ENCODE data around the gene PARD6B. TPM values are rescaled to one million over a fixed set of nuclear protein-coding genes. Genes with fewer than 3 reads are reported as not detected.

PARD6B gene
- total and polyA plus RNA-seq, 2 experiments from 2014 or later, result 10.2 to 20.0 TPM

- no peaks in the 10 kb centered on the region for H3K9me3 ChIP-seq (ENCODE audit: low read depth)
- H3K27ac ChIP-seq, result no peak overlapping the region
- H3K4me1 ChIP-seq (ENCODE audit: low read depth), result peaks cover 22% of the 10 kb centered on the region
- DNase-seq (ENCODE audit: low read depth in 1 of 2, low spot score in 1 of 2), result no peak
- no peak overlapping the region for H3K4me3 ChIP-seq
- no peaks in the 10 kb centered on the region for H3K27me3 ChIP-seq
- TF ChIP-seq, protein P1, sequence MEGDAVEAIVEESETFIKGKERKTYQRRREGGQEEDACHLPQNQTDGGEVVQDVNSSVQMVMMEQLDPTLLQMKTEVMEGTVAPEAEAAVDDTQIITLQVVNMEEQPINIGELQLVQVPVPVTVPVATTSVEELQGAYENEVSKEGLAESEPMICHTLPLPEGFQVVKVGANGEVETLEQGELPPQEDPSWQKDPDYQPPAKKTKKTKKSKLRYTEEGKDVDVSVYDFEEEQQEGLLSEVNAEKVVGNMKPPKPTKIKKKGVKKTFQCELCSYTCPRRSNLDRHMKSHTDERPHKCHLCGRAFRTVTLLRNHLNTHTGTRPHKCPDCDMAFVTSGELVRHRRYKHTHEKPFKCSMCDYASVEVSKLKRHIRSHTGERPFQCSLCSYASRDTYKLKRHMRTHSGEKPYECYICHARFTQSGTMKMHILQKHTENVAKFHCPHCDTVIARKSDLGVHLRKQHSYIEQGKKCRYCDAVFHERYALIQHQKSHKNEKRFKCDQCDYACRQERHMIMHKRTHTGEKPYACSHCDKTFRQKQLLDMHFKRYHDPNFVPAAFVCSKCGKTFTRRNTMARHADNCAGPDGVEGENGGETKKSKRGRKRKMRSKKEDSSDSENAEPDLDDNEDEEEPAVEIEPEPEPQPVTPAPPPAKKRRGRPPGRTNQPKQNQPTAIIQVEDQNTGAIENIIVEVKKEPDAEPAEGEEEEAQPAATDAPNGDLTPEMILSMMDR (IDR thresholded peaks at IDR 0.05; ENCODE audit: low read depth, low read length), result no peak
- no peaks in the 10 kb centered on the region for H3K36me3 ChIP-seq
Observed at GRCh38 chr20:50720026-50720425, 11.4 kb upstream of the PARD6B start.

GRCh38 chr20:50720582-50720981, 10.8 kb upstream of the PARD6B start:
- Histone ChIP-seq H3K27ac (no peak overlapping the region), H3K36me3 (no peaks in the 10 kb centered on the region), H3K9me3 (ENCODE audit: low read depth) (no peaks in the 10 kb centered on the region), H3K4me1 (ENCODE audit: low read depth) (peaks cover 27% of the 10 kb centered on the region), H3K4me3 (no peak overlapping the region), H3K27me3 (no peaks in the 10 kb centered on the region)
- TF ChIP-seq, protein P1 (IDR thresholded peaks at IDR 0.05; ENCODE audit: low read depth, low read length), result no peak
- no peak for DNase-seq (ENCODE audit: low read depth in 1 of 2, low spot score in 1 of 2)

DNA sequence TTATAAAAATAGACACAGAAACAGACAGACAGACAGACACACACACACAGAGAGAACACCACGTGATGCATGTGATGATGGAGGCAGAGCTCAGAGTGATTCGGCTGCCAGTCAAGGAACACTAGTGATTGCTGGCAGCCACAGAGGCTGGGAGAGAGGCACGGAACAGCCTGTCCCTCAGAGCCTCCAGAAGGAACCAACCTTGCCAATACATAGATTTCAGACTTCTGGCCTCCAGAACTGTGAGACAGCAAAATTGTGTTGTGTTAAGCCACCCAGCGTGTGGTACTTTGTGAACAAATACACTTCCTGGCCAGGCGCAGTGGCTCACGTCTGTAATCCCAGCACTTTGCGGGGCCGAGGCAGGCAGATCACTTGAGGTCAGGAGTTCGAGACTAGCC, 9.5 kb upstream of the PARD6B start:
- no peaks in the 10 kb centered on the region for H3K9me3 ChIP-seq (ENCODE audit: low read depth)
- TF ChIP-seq, protein P1 (IDR thresholded peaks at IDR 0.05; ENCODE audit: low read depth, low read length), result no peak
- H3K36me3 ChIP-seq, result no peaks in the 10 kb centered on the region
- H3K4me1 ChIP-seq (ENCODE audit: low read depth), result peaks cover 34% of the 10 kb centered on the region
- DNase-seq (ENCODE audit: low read depth in 1 of 2, low spot score in 1 of 2), result no peak
- no peak overlapping the region for H3K4me3 ChIP-seq
- H3K27ac ChIP-seq, result no peak overlapping the region
- no peaks in the 10 kb centered on the region for H3K27me3 ChIP-seq

DNA sequence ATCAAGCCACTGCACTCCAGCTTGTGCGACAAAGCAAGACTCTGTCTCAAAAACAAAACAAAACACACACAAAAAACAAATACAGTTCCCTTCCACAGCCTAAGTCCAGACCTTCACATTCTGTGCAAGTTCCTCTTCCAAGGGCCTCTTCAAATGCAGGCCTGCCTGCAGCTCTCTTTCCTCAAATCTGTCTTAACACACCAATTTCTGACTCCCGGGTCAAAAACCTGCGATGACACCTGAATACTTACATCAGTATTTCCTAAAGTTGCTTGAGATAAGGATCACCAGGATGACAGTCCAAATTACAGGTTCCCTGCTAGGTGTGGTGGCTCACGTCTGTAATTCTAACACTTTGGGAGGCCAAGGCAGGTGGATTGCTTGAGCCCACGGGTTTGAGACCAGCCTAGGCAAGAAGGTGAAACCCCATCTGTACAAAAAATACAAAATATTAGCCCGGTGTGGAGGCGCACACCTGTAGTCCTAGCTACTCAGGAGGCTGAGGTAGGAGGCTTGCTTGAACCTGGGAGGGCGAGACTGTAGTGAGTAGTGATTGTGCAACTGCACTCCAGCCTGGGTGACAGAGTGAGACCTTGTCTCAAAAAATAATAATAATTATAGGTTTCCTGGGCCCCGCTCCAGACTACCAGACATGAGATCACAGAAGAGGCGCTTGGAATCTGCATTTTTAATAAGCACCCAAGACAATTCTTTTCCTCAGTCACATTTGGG, 8.8 kb upstream of the PARD6B start:
- H3K9me3 ChIP-seq (ENCODE audit: low read depth), result no peaks in the 10 kb centered on the region
- H3K27ac ChIP-seq, result no peak overlapping the region
- H3K4me3 ChIP-seq, result no peak overlapping the region
- H3K27me3 ChIP-seq, result no peaks in the 10 kb centered on the region
- TF ChIP-seq, protein P1 (IDR thresholded peaks at IDR 0.05; ENCODE audit: low read depth, low read length), result no peak
- no peak for DNase-seq (ENCODE audit: low read depth in 1 of 2, low spot score in 1 of 2)
- H3K4me1 ChIP-seq (ENCODE audit: low read depth), result peaks cover 42% of the 10 kb centered on the region
- H3K36me3 ChIP-seq, result no peaks in the 10 kb centered on the region

GRCh38 chr20:50723672-50724071, 7.7 kb upstream of the PARD6B start:
- Histone ChIP-seq H3K36me3 (no peaks in the 10 kb centered on the region), H3K4me1 (ENCODE audit: low read depth) (peaks cover 35% of the 10 kb centered on the region), H3K27ac (peak overlapping the region; percentile 98), H3K4me3 (no peak overlapping the region), H3K9me3 (ENCODE audit: low read depth) (no peaks in the 10 kb centered on the region), H3K27me3 (no peaks in the 10 kb centered on the region)
- DNase-seq (ENCODE audit: low read depth in 1 of 2, low spot score in 1 of 2), result no peak
- TF ChIP-seq, protein P1 (IDR thresholded peaks at IDR 0.05; ENCODE audit: low read depth, low read length), result no peak
